Measurements from ENCODE around the gene RELN.

RELN gene

GRCh38 chr7:103594186-103594585 lies 395.3 kb downstream of the RELN start:
- no peak for DNase-seq (ENCODE audit: low read depth)
- no peak for TF ChIP-seq POLR2A (IDR thresholded peaks at IDR 0.05; ENCODE audit: extremely low read depth, insufficient read length)
- no peak for TF ChIP-seq MYC (IDR thresholded peaks at IDR 0.05; ENCODE audit: low read depth, low read length)
- no peak for TF ChIP-seq MAX (IDR thresholded peaks at IDR 0.05; ENCODE audit: low read depth, low read length)
- no peak for TF ChIP-seq CTCF (IDR thresholded peaks at IDR 0.05; ENCODE audit: low read depth, low read length)
- H3K4me3 ChIP-seq (ENCODE audit: low read depth, low read length): no peak overlapping the region

- no peak for DNase-seq (ENCODE audit: low read depth)
- no peak overlapping the region for H3K4me3 ChIP-seq (ENCODE audit: low read depth, low read length)
- no peak for TF ChIP-seq POLR2A (IDR thresholded peaks at IDR 0.05; ENCODE audit: extremely low read depth, insufficient read length)
- no peak for TF ChIP-seq MAX (IDR thresholded peaks at IDR 0.05; ENCODE audit: low read depth, low read length)
- TF ChIP-seq MYC (IDR thresholded peaks at IDR 0.05; ENCODE audit: low read depth, low read length): no peak
- TF ChIP-seq CTCF (IDR thresholded peaks at IDR 0.05; ENCODE audit: low read depth, low read length): no peak
These were observed 395.8 kb downstream of the RELN start for GRCh38 chr7:103593691-103594090.

GRCh38 chr7:103592844-103593243 lies 396.6 kb downstream of the RELN start:
- DNase-seq (ENCODE audit: low read depth): no peak
- no peak overlapping the region for H3K4me3 ChIP-seq (ENCODE audit: low read depth, low read length)
- TF ChIP-seq CTCF (IDR thresholded peaks at IDR 0.05; ENCODE audit: low read depth, low read length): no peak
- TF ChIP-seq MAX (IDR thresholded peaks at IDR 0.05; ENCODE audit: low read depth, low read length): no peak
- TF ChIP-seq POLR2A (IDR thresholded peaks at IDR 0.05; ENCODE audit: extremely low read depth, insufficient read length): no peak
- no peak for TF ChIP-seq MYC (IDR thresholded peaks at IDR 0.05; ENCODE audit: low read depth, low read length)

GRCh38 chr7:103592187-103592586 lies 397.3 kb downstream of the RELN start:
- no peak overlapping the region for H3K4me3 ChIP-seq (ENCODE audit: low read depth, low read length)
- no peak for DNase-seq (ENCODE audit: low read depth)
- no peak for TF ChIP-seq POLR2A (IDR thresholded peaks at IDR 0.05; ENCODE audit: extremely low read depth, insufficient read length)
- TF ChIP-seq MYC (IDR thresholded peaks at IDR 0.05; ENCODE audit: low read depth, low read length): no peak
- TF ChIP-seq MAX (IDR thresholded peaks at IDR 0.05; ENCODE audit: low read depth, low read length): no peak
- no peak for TF ChIP-seq CTCF (IDR thresholded peaks at IDR 0.05; ENCODE audit: low read depth, low read length)

- TF ChIP-seq MYC (IDR thresholded peaks at IDR 0.05; ENCODE audit: low read depth, low read length) (no peak), POLR2A (IDR thresholded peaks at IDR 0.05; ENCODE audit: extremely low read depth, insufficient read length) (no peak), MAX (IDR thresholded peaks at IDR 0.05; ENCODE audit: low read depth, low read length) (no peak), CTCF (IDR thresholded peaks at IDR 0.05; ENCODE audit: low read depth, low read length) (no peak)
- H3K4me3 ChIP-seq (ENCODE audit: low read depth, low read length): no peak overlapping the region
- DNase-seq (ENCODE audit: low read depth): no peak
These were observed 409.4 kb downstream of the RELN start for GRCh38 chr7:103580031-103580430.

- DNase-seq (ENCODE audit: low read depth): no peak
- H3K4me3 ChIP-seq (ENCODE audit: low read depth, low read length): no peak overlapping the region
- TF ChIP-seq POLR2A (IDR thresholded peaks at IDR 0.05; ENCODE audit: extremely low read depth, insufficient read length): no peak
- no peak for TF ChIP-seq CTCF (IDR thresholded peaks at IDR 0.05; ENCODE audit: low read depth, low read length)
- no peak for TF ChIP-seq MAX (IDR thresholded peaks at IDR 0.05; ENCODE audit: low read depth, low read length)
- no peak for TF ChIP-seq MYC (IDR thresholded peaks at IDR 0.05; ENCODE audit: low read depth, low read length)
These were observed 412.4 kb downstream of the RELN start for GRCh38 chr7:103577059-103577458.
